CD4-positive, alpha-beta T cell (primary cell): ENCODE data around the gene FAM171A1. TPM values are rescaled to one million over a fixed set of nuclear protein-coding genes. Genes with fewer than 3 reads are reported as not detected.

Source experiments
- ATAC-seq: fragments of 200-7000 bp; cut with Tn5 transposase; one replicate; pipeline ENCODE4 v1.10.0; 2022; ENCODE audit warnings: mild to moderate bottlenecking; ENCODE audit not compliant: poor library complexity
- CTCF ChIA-PET: fragments of 350-600 bp; sonication (Branson Sonifier 250); formaldehyde crosslinking; loops from one replicate; lab custom pipeline; 2021; ENCODE audit warnings: antibody characterized with exemption, inconsistent platforms; lab: Charles Lee
- POLR2A ChIA-PET: fragments of 350-600 bp; sonication (Branson Sonifier 250); formaldehyde crosslinking; loops from one replicate; lab custom pipeline; 2021; ENCODE audit warnings: antibody characterized with exemption, inconsistent platforms; lab: Charles Lee
- DNase-seq, 14 experiments: peaks; one replicate each; pipeline ENCODE4 v3.0.0-alpha.2; 2013 to 2020; ENCODE audit warnings: mixed read lengths in 2 of 14
- H3K27ac ChIP-seq, 2 donors: one replicate each; pipeline versions ENCODE4 v1.5.1 to v1.7.0; 2013; ENCODE audit warnings: low read length in 2 of 2, low read depth in 1 of 2, mild to moderate bottlenecking in 1 of 2
- H3K27me3 ChIP-seq, 2 experiments: 1 replicate in 1 of 2; 2 replicates in 1 of 2; pipeline versions ENCODE4 v1.6.1 to v1.7.0; 2013; ENCODE audit warnings: low read length in 2 of 2, control low read depth in 1 of 2, mild to moderate bottlenecking in 1 of 2, moderate library complexity in 1 of 2; ENCODE audit not compliant: insufficient read depth in 2 of 2, control insufficient read depth in 1 of 2
- H3K36me3 ChIP-seq: one replicate; pipeline ENCODE4 v1.6.1; 2013; ENCODE audit warnings: low read length, control low read depth; ENCODE audit not compliant: insufficient read depth
- H3K4me1 ChIP-seq: one replicate; pipeline ENCODE4 v1.6.1; 2013; ENCODE audit warnings: low read length, control low read depth; ENCODE audit not compliant: insufficient read depth
- H3K4me3 ChIP-seq: one replicate; pipeline ENCODE4 v1.5.1; 2013; ENCODE audit warnings: mild to moderate bottlenecking, low read length, moderate library complexity
- H3K9me3 ChIP-seq, 2 experiments: 1 replicate in 1 of 2; 2 replicates in 1 of 2; pipeline versions ENCODE4 v1.6.1 to v1.7.0; 2013; ENCODE audit warnings: low read length in 2 of 2, mild to moderate bottlenecking in 2 of 2, control low read depth in 1 of 2, moderate library complexity in 1 of 2; ENCODE audit not compliant: control insufficient read depth in 1 of 2, insufficient read depth in 1 of 2
- H3K27ac Mint-ChIP-seq: one replicate; pipeline ENCODE4 v1.8.0; 2020; ENCODE audit warnings: mixed read lengths
- H3K27me3 Mint-ChIP-seq: one replicate; pipeline ENCODE4 v1.8.0; 2021; ENCODE audit warnings: mixed read lengths
- H3K36me3 Mint-ChIP-seq: one replicate; pipeline ENCODE4 v1.8.0; 2021; ENCODE audit warnings: low read depth, mixed read lengths
- H3K4me1 Mint-ChIP-seq: one replicate; pipeline ENCODE4 v1.8.0; 2021; ENCODE audit warnings: low read depth, mixed read lengths
- H3K4me3 Mint-ChIP-seq: one replicate; pipeline ENCODE4 v1.8.0; 2020; ENCODE audit warnings: mild to moderate bottlenecking, mixed read lengths
- H3K9me3 Mint-ChIP-seq: one replicate; pipeline ENCODE4 v1.8.0; 2020; ENCODE audit warnings: mixed read lengths
- CTCF ChIP-seq: fragments of 200-600 bp; IDR thresholded peaks from one replicate; pipeline ENCODE4 v1.8.0; 2022; ENCODE audit warnings: antibody characterized with exemption, mild to moderate bottlenecking
- intact Hi-C, 2 experiments: fragments of 100-400 bp; cut with DNase I in 1 of 2; cut with micrococcal nuclease in 1 of 2; formaldehyde crosslinking; loops; one replicate each; pipeline versions ENCODE4 v1.15.1 to v1.9.0; 2023 to 2025; cut with DNase I, micrococcal nuclease
- total RNA-seq, 174 experiments: library from RNA in 2 of 174; stranded (reverse) in 2 of 174; gene quantifications; one replicate each; pipeline ENCODE4 v1.2.3 and lab custom pipeline; 2021 to 2026

The FAM171A1 gene
- total RNA-seq, 2 experiments from 2014 or later, result 1.8 to 2.6 TPM

- Histone ChIP-seq H3K27me3 (no peaks in the 10 kb centered on the region), H3K36me3 (peaks cover 8% of the 10 kb centered on the region), H3K9me3 (no peaks in the 10 kb centered on the region), H3K4me3 (no peak overlapping the region), H3K4me1 (peaks cover 22% of the 10 kb centered on the region), H3K27ac (no peak overlapping the region)
- Mint-ChIP-seq H3K36me3 (peaks cover 33% of the 10 kb centered on the region), H3K4me1 (peaks cover 48% of the 10 kb centered on the region), H3K9me3 (no peaks in the 10 kb centered on the region), H3K27ac (peak overlapping the region; percentile 36), H3K27me3 (no peaks in the 10 kb centered on the region), H3K4me3 (no peak overlapping the region)
- POLR2A ChIA-PET, result no interaction called here
- intact Hi-C loops, result no loop called here
- TF ChIP-seq CTCF, result no peak
- ATAC-seq (no peak), DNase-seq (no peak)
- CTCF ChIA-PET, result interaction anchor here (0.7 kb wide), 1 partner anchor 86 kb away, joined by 4 read pairs; no protein-coding TSS in a partner anchor
Measured at GRCh38 chr10:15251791-15252380, 119.2 kb downstream of the FAM171A1 start.

GRCh38 chr10:15245530-15245929, 125.6 kb downstream of the FAM171A1 start:
- no peaks in the 10 kb centered on the region for H3K9me3 Mint-ChIP-seq
- Histone ChIP-seq H3K9me3 (no peaks in the 10 kb centered on the region), H3K27me3 (no peaks in the 10 kb centered on the region), H3K36me3 (peaks cover 9% of the 10 kb centered on the region), H3K27ac (no peak overlapping the region), H3K4me3 (no peak overlapping the region), H3K4me1 (no peaks in the 10 kb centered on the region)
- ATAC-seq (peak; percentile 59), DNase-seq (peak in 5 of 14 experiments; percentile 20 to 47 (median 34))
- POLR2A ChIA-PET, result no interaction called here
- intact Hi-C loops, result no loop called here
- H3K27me3 Mint-ChIP-seq, result no peaks in the 10 kb centered on the region
- CTCF ChIA-PET, result no interaction called here
- no peak overlapping the region for H3K4me3 Mint-ChIP-seq
- H3K36me3 Mint-ChIP-seq, result peaks cover 52% of the 10 kb centered on the region
- peak; percentile 30 for TF ChIP-seq CTCF
- H3K27ac Mint-ChIP-seq, result no peak overlapping the region
- peaks cover 13% of the 10 kb centered on the region for H3K4me1 Mint-ChIP-seq

GRCh38 chr10:15244635-15245197, 126.4 kb downstream of the FAM171A1 start:
- no peaks in the 10 kb centered on the region for H3K9me3 ChIP-seq
- intact Hi-C loops, result no loop called here
- H3K27me3 ChIP-seq, result no peaks in the 10 kb centered on the region
- Mint-ChIP-seq H3K36me3 (peaks cover 50% of the 10 kb centered on the region), H3K27ac (no peak overlapping the region), H3K4me3 (no peak overlapping the region), H3K27me3 (no peaks in the 10 kb centered on the region), H3K4me1 (peaks cover 8% of the 10 kb centered on the region), H3K9me3 (no peaks in the 10 kb centered on the region)
- POLR2A ChIA-PET, result interaction anchor here (1.1 kb wide), 1 partner anchor 9 kb away, joined by 4 read pairs; no protein-coding TSS in a partner anchor
- peaks cover 9% of the 10 kb centered on the region for H3K36me3 ChIP-seq
- no peak overlapping the region for H3K27ac ChIP-seq
- no peaks in the 10 kb centered on the region for H3K4me1 ChIP-seq
- ATAC-seq, result no peak
- no peak overlapping the region for H3K4me3 ChIP-seq
- CTCF ChIA-PET, result no interaction called here
- DNase-seq, result no peak
- TF ChIP-seq CTCF, result no peak
